NT2/D1 (cell line): Measurements from ENCODE around the gene NEUROG2.
A peak's percentile ranks its signal among the peaks of the same experiment; 100 is the strongest.

ENCODE experiments used
- DNase-seq: peaks from one replicate; pipeline ENCODE4 v3.0.0-alpha.2; 2011; ENCODE audit warnings: low read depth, low spot score
- H3K27me3 ChIP-seq: 2 replicates; pipeline ENCODE4 v1.6.0; 2011; ENCODE audit warnings: mild to moderate bottlenecking; ENCODE audit not compliant: insufficient read length, insufficient read depth
- H3K36me3 ChIP-seq: 2 replicates; pipeline ENCODE4 v1.6.1; 2011; ENCODE audit warnings: mild to moderate bottlenecking, low read length, mixed read lengths; ENCODE audit not compliant: insufficient read depth, insufficient read length
- H3K4me1 ChIP-seq: 2 replicates; pipeline ENCODE4 v1.5.1; 2011; ENCODE audit not compliant: insufficient read depth, insufficient read length
- H3K4me3 ChIP-seq: 2 replicates; pipeline ENCODE4 v1.5.1; 2011; ENCODE audit warnings: low read depth; ENCODE audit not compliant: insufficient read length
- H3K9ac ChIP-seq: 2 replicates; pipeline ENCODE4 v1.6.0; 2011; ENCODE audit warnings: low read depth; ENCODE audit not compliant: insufficient read length
- H3K9me3 ChIP-seq: 2 replicates; pipeline ENCODE4 v1.5.1; 2011; ENCODE audit warnings: mild to moderate bottlenecking, low read length; ENCODE audit not compliant: insufficient read depth
- SUZ12 ChIP-seq: IDR thresholded peaks from 2 replicates; pipeline ENCODE4 v1.6.1; 2011; ENCODE audit not compliant: insufficient read length, insufficient read depth; ENCODE audit errors: extremely low read depth
- YY1 ChIP-seq: IDR thresholded peaks from 2 replicates; pipeline ENCODE4 v1.6.1; 2011; ENCODE audit not compliant: insufficient read length, insufficient read depth
- ZNF274 ChIP-seq: IDR thresholded peaks from 2 replicates; pipeline ENCODE4 v1.6.1; 2011; ENCODE audit warnings: mild to moderate bottlenecking, low read depth, low read length

NEUROG2 gene

DNA sequence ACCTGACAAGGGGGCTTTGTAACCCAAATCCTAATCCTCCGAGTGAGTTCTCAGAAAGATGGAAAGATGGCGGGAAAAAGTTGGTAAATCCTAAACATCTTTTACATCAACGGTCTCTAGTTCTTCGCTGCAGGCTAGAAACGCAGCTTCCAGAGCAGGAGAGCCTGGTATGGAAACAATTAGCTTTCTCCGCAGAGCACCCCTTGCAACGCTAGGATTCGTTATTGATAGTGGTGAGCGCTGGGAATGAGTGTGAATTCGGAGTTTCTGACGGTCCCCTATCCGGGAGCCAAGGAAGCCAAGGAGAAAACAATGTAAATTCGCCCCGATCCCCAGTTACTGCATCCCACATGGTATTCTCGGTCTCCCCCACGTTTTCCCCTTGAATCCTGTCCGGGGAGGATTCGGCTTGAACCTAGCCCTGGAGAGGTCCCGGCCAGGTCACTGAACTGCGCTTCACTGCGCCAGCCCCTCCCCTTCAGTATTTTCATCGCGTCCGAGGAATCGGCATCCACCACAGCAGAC is 4.7 kb upstream of the NEUROG2 start:
- H3K4me3 ChIP-seq = peak overlapping the region; percentile 11
- TF ChIP-seq YY1 = no peak
- TF ChIP-seq SUZ12 = no peak
- DNase-seq = no peak
- no peak overlapping the region for H3K9ac ChIP-seq
- peaks cover 97% of the 10 kb centered on the region for H3K27me3 ChIP-seq
- no peaks in the 10 kb centered on the region for H3K9me3 ChIP-seq
- no peaks in the 10 kb centered on the region for H3K36me3 ChIP-seq
- H3K4me1 ChIP-seq = peaks cover 5% of the 10 kb centered on the region

DNA sequence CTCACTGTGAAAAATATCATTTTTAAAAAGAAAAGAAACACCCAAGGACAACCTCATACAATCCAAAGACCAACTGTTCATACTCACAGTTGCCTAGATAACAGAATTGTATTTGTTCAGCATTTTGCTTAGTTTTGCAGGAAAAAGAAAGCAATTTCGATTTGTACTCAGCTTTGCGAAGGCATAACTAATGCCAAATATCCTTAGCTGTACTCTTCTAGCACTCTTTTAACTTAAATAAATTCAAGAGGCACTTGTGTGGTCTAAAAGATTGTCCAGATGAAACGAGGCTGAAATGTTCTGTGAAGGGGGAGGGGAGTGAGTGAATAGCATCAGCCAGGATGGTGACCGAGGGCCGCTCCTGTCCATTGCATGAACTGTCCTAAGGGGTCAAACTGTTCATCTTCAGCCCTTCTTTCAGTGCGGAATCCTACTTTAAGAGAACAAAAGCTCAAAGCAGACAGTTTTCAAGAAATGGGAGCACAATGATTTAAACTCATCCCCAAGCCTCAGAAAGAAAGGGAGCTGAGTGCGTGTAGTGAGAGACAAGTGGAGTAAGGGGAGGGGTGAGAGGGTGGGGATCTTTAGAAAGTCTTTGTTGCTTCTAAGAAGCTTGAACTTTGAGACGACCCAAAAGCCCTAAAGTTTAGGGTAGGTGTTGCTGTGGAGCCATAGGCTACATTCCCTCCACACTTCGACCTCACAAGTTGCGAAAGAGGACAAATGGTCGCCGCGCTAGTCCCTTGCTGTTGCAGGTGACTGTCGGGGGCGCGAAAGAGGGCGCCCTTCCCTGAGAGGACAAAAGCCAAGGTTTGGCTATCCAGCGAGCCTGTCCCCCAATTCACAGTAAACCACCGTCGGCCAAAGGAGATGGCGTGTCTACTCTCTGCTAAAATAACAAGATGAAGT is 4.0 kb upstream of the NEUROG2 start:
- no peak for DNase-seq
- peak overlapping the region; percentile 6 for H3K4me3 ChIP-seq
- peaks cover 5% of the 10 kb centered on the region for H3K4me1 ChIP-seq
- no peak overlapping the region for H3K9ac ChIP-seq
- H3K9me3 ChIP-seq = no peaks in the 10 kb centered on the region
- H3K27me3 ChIP-seq = peaks cover 97% of the 10 kb centered on the region
- no peaks in the 10 kb centered on the region for H3K36me3 ChIP-seq
- TF ChIP-seq SUZ12 (no peak), ZNF274 (no peak), YY1 (no peak)

DNA sequence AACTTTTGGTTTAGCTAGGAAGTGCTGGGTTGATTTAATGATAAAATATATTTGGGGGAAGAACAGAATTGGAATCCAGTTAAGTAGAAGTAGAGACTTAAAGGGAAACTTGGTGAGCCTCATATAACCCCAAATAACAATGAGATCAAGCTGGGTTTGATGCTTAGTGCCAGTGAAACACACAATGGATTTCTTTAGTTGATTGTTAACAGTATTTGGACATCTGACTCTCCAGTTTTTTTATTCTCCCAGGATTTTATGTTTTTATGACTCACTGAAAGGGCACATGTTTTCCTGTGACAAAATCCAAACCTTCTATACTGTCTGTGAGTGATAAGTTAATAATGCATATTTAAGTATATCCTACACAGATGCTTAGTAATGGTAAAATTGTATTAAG is 2.7 kb upstream of the NEUROG2 start:
- no peak overlapping the region for H3K4me3 ChIP-seq
- H3K9me3 ChIP-seq = no peaks in the 10 kb centered on the region
- H3K36me3 ChIP-seq = no peaks in the 10 kb centered on the region
- DNase-seq = no peak
- H3K4me1 ChIP-seq = peaks cover 5% of the 10 kb centered on the region
- H3K27me3 ChIP-seq = peaks cover 99% of the 10 kb centered on the region
- TF ChIP-seq SUZ12 (peak; percentile 36), YY1 (no peak)
- H3K9ac ChIP-seq = no peak overlapping the region

DNA sequence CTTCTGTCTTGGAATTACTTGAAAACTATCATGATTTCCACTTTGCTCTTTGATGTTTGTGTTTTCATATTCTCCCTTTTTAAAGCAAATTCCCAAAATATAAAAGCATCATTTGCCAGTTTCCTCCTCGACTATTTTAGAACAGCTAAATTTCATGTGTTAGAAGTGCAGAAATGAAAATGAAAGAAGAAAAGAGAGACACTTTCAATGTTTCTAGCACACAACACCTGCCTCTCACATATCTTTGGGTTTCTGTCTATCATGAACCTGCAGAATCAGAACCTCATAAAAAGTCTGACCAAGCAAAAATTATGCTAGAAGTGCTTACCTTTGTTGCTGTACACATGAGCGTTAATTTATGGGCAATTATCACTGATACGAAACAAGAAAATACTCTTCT is 1.9 kb upstream of the NEUROG2 start:
- Histone ChIP-seq H3K9me3 (no peaks in the 10 kb centered on the region), H3K36me3 (no peaks in the 10 kb centered on the region), H3K4me1 (peaks cover 5% of the 10 kb centered on the region), H3K27me3 (peaks cover 100% of the 10 kb centered on the region), H3K4me3 (no peak overlapping the region), H3K9ac (no peak overlapping the region)
- TF ChIP-seq SUZ12 (no peak), YY1 (no peak), ZNF274 (no peak)
- DNase-seq = no peak

DNA sequence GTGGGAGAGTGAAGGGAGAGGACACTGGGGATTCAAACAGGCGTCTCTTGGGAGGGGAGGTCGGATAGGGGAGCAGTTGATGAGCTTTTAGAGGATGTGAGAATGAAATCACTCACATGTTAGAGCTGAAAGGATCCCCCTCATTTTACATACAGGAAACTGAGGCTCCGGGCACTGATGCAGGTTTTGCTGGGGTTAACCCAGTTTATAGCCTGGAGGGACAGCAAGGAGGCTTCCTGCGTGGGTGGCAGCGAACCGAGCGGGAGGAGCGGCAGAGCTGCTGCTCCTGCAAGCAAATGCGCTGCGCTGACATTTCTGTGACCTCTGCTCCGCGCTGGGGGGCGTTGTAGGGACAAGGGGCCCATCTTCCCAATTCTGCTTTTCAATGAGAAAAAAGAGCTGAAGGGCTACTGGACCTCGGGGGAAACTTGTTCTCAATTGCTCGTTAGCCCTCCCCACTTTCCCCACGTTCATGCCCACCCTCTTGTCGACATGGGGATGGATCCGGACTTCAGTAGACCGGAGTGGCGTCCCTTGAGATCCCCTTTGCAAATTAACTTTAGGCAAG is 1.2 kb upstream of the NEUROG2 start:
- no peaks in the 10 kb centered on the region for H3K36me3 ChIP-seq
- H3K4me3 ChIP-seq = peak overlapping the region; percentile 4
- DNase-seq = no peak
- peaks cover 5% of the 10 kb centered on the region for H3K4me1 ChIP-seq
- peaks cover 100% of the 10 kb centered on the region for H3K27me3 ChIP-seq
- TF ChIP-seq YY1 (no peak), ZNF274 (no peak), SUZ12 (no peak)
- no peak overlapping the region for H3K9ac ChIP-seq
- H3K9me3 ChIP-seq = no peaks in the 10 kb centered on the region

DNA sequence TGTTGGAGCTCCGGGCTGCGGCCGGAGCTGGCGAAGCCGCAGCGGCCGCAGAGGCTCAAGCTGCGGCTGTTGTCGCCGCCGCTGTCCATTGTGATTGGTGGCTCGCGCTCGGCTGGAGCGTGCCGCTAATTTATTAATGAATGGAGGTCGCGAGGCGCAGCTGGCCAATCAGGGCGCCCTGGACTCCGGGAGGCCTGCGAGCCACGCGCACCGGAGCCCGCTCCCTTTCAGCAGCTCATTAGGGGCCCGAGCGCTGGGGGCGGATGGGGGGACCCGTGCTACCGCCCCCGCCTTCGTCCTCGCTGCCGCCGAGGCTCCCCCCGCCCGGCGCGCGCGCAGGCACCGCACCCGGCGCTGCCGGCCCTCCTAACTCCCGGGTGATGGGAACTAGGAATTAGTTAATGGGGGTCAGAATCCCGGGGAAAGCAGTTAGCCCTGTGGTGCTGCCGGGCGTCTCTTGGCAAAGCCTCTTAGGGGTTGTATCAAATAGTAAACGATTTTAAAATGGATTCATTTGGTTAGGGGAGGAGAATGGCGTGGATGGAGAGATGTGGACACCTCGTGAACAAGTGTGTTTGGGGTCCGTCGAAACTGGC is 589 bp upstream of the NEUROG2 start:
- peak overlapping the region; percentile 4 for H3K4me3 ChIP-seq
- no peaks in the 10 kb centered on the region for H3K36me3 ChIP-seq
- no peak for TF ChIP-seq SUZ12
- no peak for TF ChIP-seq ZNF274
- TF ChIP-seq YY1 = no peak
- peaks cover 4% of the 10 kb centered on the region for H3K4me1 ChIP-seq
- peaks cover 100% of the 10 kb centered on the region for H3K27me3 ChIP-seq
- H3K9ac ChIP-seq = no peak overlapping the region
- no peaks in the 10 kb centered on the region for H3K9me3 ChIP-seq
- no peak for DNase-seq
